Osteoblast (primary cell): Measurements from ENCODE around the gene COMMD1. TPM values are rescaled to one million over a fixed set of nuclear protein-coding genes. Genes with fewer than 3 reads are reported as not detected.
"Not testable (repeated sequence)": the region's sequence is repeated elsewhere in the genome, so short reads cannot be mapped to it uniquely, and the experiment has no call there.

Source experiments
- DNase-seq: peaks from one replicate; pipeline ENCODE4 v3.0.0; 2011; ENCODE audit warnings: low spot score, mixed read lengths; ENCODE audit not compliant: insufficient read length; ENCODE audit errors: missing footprints
- H2AFZ ChIP-seq: 2 replicates; pipeline ENCODE4 v1.6.0; 2011; ENCODE audit warnings: mild to moderate bottlenecking, low read length
- H3K27ac ChIP-seq: 2 replicates; pipeline ENCODE4 v1.5.1; 2011; ENCODE audit warnings: mild to moderate bottlenecking, low read depth, low read length, moderate library complexity
- H3K27me3 ChIP-seq: 2 replicates; pipeline ENCODE4 v1.6.0; 2012; ENCODE audit warnings: mild to moderate bottlenecking, control low read depth, inconsistent platforms, low read length, moderate library complexity; ENCODE audit not compliant: insufficient read depth
- H3K36me3 ChIP-seq: 2 replicates; pipeline ENCODE4 v1.5.1; 2011; ENCODE audit warnings: mild to moderate bottlenecking, low read length, control low read depth, moderate library complexity; ENCODE audit not compliant: insufficient read depth
- H3K4me1 ChIP-seq: 2 replicates; pipeline ENCODE4 v1.5.1; 2011; ENCODE audit warnings: mild to moderate bottlenecking, low read length, control low read depth, moderate library complexity; ENCODE audit not compliant: insufficient read depth
- H3K4me2 ChIP-seq: 2 replicates; pipeline ENCODE4 v1.6.0; 2011; ENCODE audit warnings: mild to moderate bottlenecking, low read length; ENCODE audit not compliant: insufficient read depth
- H3K4me3 ChIP-seq: fragments of 200-600 bp; sonication (generic); 3 replicates; pipeline ENCODE4 v1.5.1; 2012; ENCODE audit warnings: mild to moderate bottlenecking, low read length, inconsistent platforms; ENCODE audit not compliant: insufficient read depth
- H3K79me2 ChIP-seq: 2 replicates; pipeline ENCODE4 v1.6.0; 2012; ENCODE audit warnings: mild to moderate bottlenecking, low read length, control low read depth, inconsistent platforms; ENCODE audit not compliant: insufficient read depth
- H3K9me3 ChIP-seq: 2 replicates; pipeline ENCODE4 v1.5.1; 2011; ENCODE audit warnings: low read depth, low read length, control low read depth
- H4K20me1 ChIP-seq: 2 replicates; pipeline ENCODE4 v1.6.0; 2012; ENCODE audit warnings: mild to moderate bottlenecking, low read length, control low read depth; ENCODE audit not compliant: insufficient read depth
- CTCF ChIP-seq: IDR thresholded peaks from 2 replicates; pipeline ENCODE4 v1.5.1; 2011; ENCODE audit warnings: mild to moderate bottlenecking, low read depth, low read length, moderate library complexity; ENCODE audit errors: extremely low read depth
- total RNA-seq: library from RNA; depleted of rRNA; stranded (reverse); fragments of >200 nt; gene quantifications from 2 replicates; pipeline ENCODE4 v1.2.3, GENCODE V29; 2012

The COMMD1 gene
- total RNA-seq, 1 donor = 51.8 TPM

GRCh38 chr2:61909116-61909515 is 3.6 kb downstream of the COMMD1 start:
- Histone ChIP-seq H2AFZ (no peak overlapping the region), H3K27me3 (no peaks in the 10 kb centered on the region), H3K9me3 (no peaks in the 10 kb centered on the region), H3K4me3 (no peak overlapping the region), H3K27ac (no peak overlapping the region), H4K20me1 (peaks cover 6% of the 10 kb centered on the region), H3K36me3 (no peaks in the 10 kb centered on the region), H3K4me1 (peaks cover 10% of the 10 kb centered on the region), H3K79me2 (peaks cover 42% of the 10 kb centered on the region), H3K4me2 (no peak overlapping the region)
- TF ChIP-seq CTCF = no peak
- DNase-seq = no peak

GRCh38 chr2:61910603-61911002 is 5.1 kb downstream of the COMMD1 start:
- H3K27ac ChIP-seq = no peak overlapping the region
- H2AFZ ChIP-seq = no peak overlapping the region
- H3K36me3 ChIP-seq = no peaks in the 10 kb centered on the region
- no peak overlapping the region for H3K4me3 ChIP-seq
- no peak overlapping the region for H3K4me2 ChIP-seq
- peaks cover 6% of the 10 kb centered on the region for H4K20me1 ChIP-seq
- no peaks in the 10 kb centered on the region for H3K27me3 ChIP-seq
- peaks cover 10% of the 10 kb centered on the region for H3K4me1 ChIP-seq
- TF ChIP-seq CTCF = peak; percentile 32
- DNase-seq = no peak
- H3K9me3 ChIP-seq = no peaks in the 10 kb centered on the region
- peaks cover 36% of the 10 kb centered on the region for H3K79me2 ChIP-seq

GRCh38 chr2:61911510-61911909 is 6.0 kb downstream of the COMMD1 start:
- H3K4me3 ChIP-seq = no peak overlapping the region
- no peaks in the 10 kb centered on the region for H3K36me3 ChIP-seq
- peak; percentile 26 for TF ChIP-seq CTCF
- DNase-seq = no peak
- H3K27ac ChIP-seq = no peak overlapping the region
- H2AFZ ChIP-seq = no peak overlapping the region
- peaks cover 4% of the 10 kb centered on the region for H3K4me1 ChIP-seq
- no peaks in the 10 kb centered on the region for H3K27me3 ChIP-seq
- H3K9me3 ChIP-seq = no peaks in the 10 kb centered on the region
- H4K20me1 ChIP-seq = peaks cover 6% of the 10 kb centered on the region
- peaks cover 27% of the 10 kb centered on the region for H3K79me2 ChIP-seq
- H3K4me2 ChIP-seq = no peak overlapping the region

- H3K27ac ChIP-seq, H4K20me1 ChIP-seq: not testable (repeated sequence)
These were observed 9.3 kb downstream of the COMMD1 start for GRCh38 chr2:61914794-61915193.

More at GRCh38 chr2:61914794-61915193, 9.3 kb downstream of the COMMD1 start:
- H3K4me1 ChIP-seq, DNase-seq, H3K36me3 ChIP-seq, H3K4me2 ChIP-seq, H3K27me3 ChIP-seq, H2AFZ ChIP-seq, H3K4me3 ChIP-seq, H3K9me3 ChIP-seq: not testable (repeated sequence)
- peaks cover 10% of the 10 kb centered on the region for H3K79me2 ChIP-seq
